SK-N-SH (cell line): ENCODE results near the gene PAN3. TPM values are rescaled to one million over a fixed set of nuclear protein-coding genes. Genes with fewer than 3 reads are reported as not detected.

ENCODE experiments used
- CTCF ChIA-PET: fragments of 300-600, 350-600 bp; formaldehyde crosslinking; extraction: SDS; loops from one replicate; lab custom pipeline; 2021; lab: Yijun Ruan, JAX
- POLR2A ChIA-PET: fragments of 350-600 bp; sonication (Branson Sonifier 250); formaldehyde crosslinking; extraction: SDS; loops from one replicate; lab custom pipeline; 2020; ENCODE audit warnings: antibody characterized with exemption, inconsistent platforms; lab: Yijun Ruan, JAX
- DNase-seq: peaks from one replicate; pipeline ENCODE4 v3.0.0; 2012
- H2AFZ ChIP-seq: fragments of 200-600 bp; sonication (generic); 2 replicates; pipeline ENCODE4 v1.8.1; 2016; ENCODE audit warnings: antibody characterized with exemption, mild to moderate bottlenecking, low read depth
- H3F3A ChIP-seq: fragments of 200-600 bp; sonication (generic); replicated peaks from 2 replicates; pipeline ENCODE3; 2016; ENCODE audit warnings: antibody characterized with exemption, mild to moderate bottlenecking; ENCODE audit not compliant: insufficient read depth
- H3K27ac ChIP-seq, 2 experiments: fragments of 200-500 bp in 1 of 2; fragments of 200-600 bp in 1 of 2; sonication (Bioruptor generic) in 1 of 2; sonication (generic), shearing (Covaris generic) in 1 of 2; 2 replicates each; pipeline versions ENCODE4 v1.5.1 to v1.6.1; 2014 to 2016; ENCODE audit warnings: low read depth in 2 of 2, inconsistent platforms in 1 of 2, low read length in 1 of 2, mild to moderate bottlenecking in 1 of 2, mixed read lengths in 1 of 2
- H3K27me3 ChIP-seq: fragments of 200-600 bp; sonication (generic), shearing (Covaris generic); 2 replicates; pipeline ENCODE4 v1.6.1; 2016; ENCODE audit warnings: mixed run types; ENCODE audit not compliant: insufficient read depth
- H3K36me3 ChIP-seq, 2 experiments: fragments of 200-500 bp in 1 of 2; fragments of 200-600 bp in 1 of 2; sonication (Bioruptor generic) in 1 of 2; sonication (generic) in 1 of 2; replicated peaks in 1 of 2; 2 replicates each; pipeline versions ENCODE3 to v1.5.1; 2014 to 2016; ENCODE audit warnings: low read length in 1 of 2, mild to moderate bottlenecking in 1 of 2; ENCODE audit not compliant: insufficient read depth in 2 of 2, control insufficient read depth in 1 of 2
- H3K4me1 ChIP-seq, 2 experiments: fragments of 200-500 bp in 1 of 2; fragments of 200-600 bp in 1 of 2; sonication (Bioruptor generic) in 1 of 2; sonication (generic), shearing (Covaris generic) in 1 of 2; 2 replicates each; pipeline versions ENCODE4 v1.5.1 to v1.6.1; 2014 to 2016; ENCODE audit warnings: low read depth in 1 of 2, low read length in 1 of 2, mixed run types in 1 of 2; ENCODE audit not compliant: insufficient read depth in 2 of 2, control insufficient read depth in 1 of 2
- H3K4me2 ChIP-seq: fragments of 200-600 bp; sonication (generic), shearing (Covaris generic); 2 replicates; pipeline ENCODE4 v1.6.1; 2017; ENCODE audit warnings: mixed run types
- H3K4me3 ChIP-seq, 2 experiments: fragments of 200-500 bp in 1 of 2; fragments of 200-600 bp in 1 of 2; sonication (Bioruptor generic) in 1 of 2; sonication (generic), shearing (Covaris generic) in 1 of 2; 2 replicates each; pipeline versions ENCODE4 v1.5.1 to v1.8.1; 2014 to 2016; ENCODE audit warnings: low read depth in 2 of 2, inconsistent platforms in 1 of 2, low read length in 1 of 2, mild to moderate bottlenecking in 1 of 2, mixed read lengths in 1 of 2, moderate library complexity in 1 of 2
- H3K79me2 ChIP-seq: fragments of 200-600 bp; sonication (generic); 2 replicates; pipeline ENCODE4 v1.8.1; 2017; ENCODE audit warnings: mild to moderate bottlenecking; ENCODE audit not compliant: insufficient read depth
- H3K9ac ChIP-seq: fragments of 200-600 bp; sonication (generic); 2 replicates; pipeline ENCODE4 v1.6.1; 2017; ENCODE audit warnings: mixed run types
- H3K9me2 ChIP-seq: fragments of 200-600 bp; sonication (generic); 2 replicates; pipeline ENCODE4 v1.6.1; 2017; ENCODE audit warnings: mixed run types
- H3K9me3 ChIP-seq: fragments of 200-600 bp; sonication (generic); 2 replicates; pipeline ENCODE4 v1.6.1; 2017; ENCODE audit warnings: mixed run types, mild to moderate bottlenecking, moderate library complexity
- H4K20me1 ChIP-seq: fragments of 200-600 bp; sonication (generic); 2 replicates; pipeline ENCODE4 v1.6.1; 2017; ENCODE audit warnings: mild to moderate bottlenecking, mixed run types; ENCODE audit not compliant: insufficient read depth
- CTCF ChIP-seq: fragments of 200-600 bp; sonication (generic); IDR thresholded peaks from 2 replicates; pipeline ENCODE4 v1.6.1; 2017; ENCODE audit warnings: antibody characterized with exemption, mild to moderate bottlenecking, moderate library complexity
- ELF1 ChIP-seq: IDR thresholded peaks from 2 replicates; pipeline ENCODE4 v1.4.0; 2012
- EZH2phosphoT487 ChIP-seq: fragments of 200-600 bp; sonication (generic); IDR thresholded peaks from 2 replicates; pipeline ENCODE4 v1.6.1; 2017; ENCODE audit warnings: low read depth, mixed run types, mild to moderate bottlenecking, antibody characterized with exemption, moderate library complexity, borderline replicate concordance
- FOSL2 ChIP-seq: IDR thresholded peaks from 2 replicates; pipeline ENCODE4 v1.4.0; 2012; ENCODE audit warnings: low read depth, mild to moderate bottlenecking, moderate library complexity, borderline replicate concordance
- FOXJ3 ChIP-seq: sonication (generic); formaldehyde crosslinking; IDR thresholded peaks from 2 replicates; pipeline ENCODE4 v1.5.1; 2020; ENCODE audit warnings: mild to moderate bottlenecking, missing genetic modification reagents
- GABPA ChIP-seq: IDR thresholded peaks from 2 replicates; pipeline ENCODE4 v1.4.0; 2012; ENCODE audit warnings: low read depth, mild to moderate bottlenecking
- GATA2 ChIP-seq: sonication (generic); formaldehyde crosslinking; IDR thresholded peaks from 2 replicates; pipeline ENCODE4 v1.5.0; 2020; ENCODE audit warnings: mild to moderate bottlenecking, missing genetic modification reagents
- IRF3 ChIP-seq: fragments of 150-350 bp; IDR thresholded peaks from 2 replicates; pipeline ENCODE4 v1.6.1; 2016; ENCODE audit warnings: mild to moderate bottlenecking, low read depth, low read length
- MXI1 ChIP-seq: IDR thresholded peaks from 2 replicates; pipeline ENCODE4 v1.6.1; 2012; ENCODE audit warnings: mild to moderate bottlenecking, low read depth, low read length, improper control_type of control experiment
- NFIC ChIP-seq: IDR thresholded peaks from 2 replicates; pipeline ENCODE4 v1.4.0; 2012; ENCODE audit warnings: borderline replicate concordance
- NRF1 ChIP-seq: IDR thresholded peaks from 2 replicates; pipeline ENCODE4 v1.6.1; 2012; ENCODE audit warnings: low read depth, mild to moderate bottlenecking, low read length
- PBX3 ChIP-seq: IDR thresholded peaks from 2 replicates; pipeline ENCODE4; 2012
- POLR2AphosphoS5 ChIP-seq: IDR thresholded peaks from 2 replicates; pipeline ENCODE4 v1.6.1; 2012; ENCODE audit warnings: low read depth, low read length
- RCOR1 ChIP-seq: fragments of 150-350 bp; IDR thresholded peaks from 2 replicates; pipeline ENCODE4 v1.6.1; 2017; ENCODE audit warnings: antibody characterized with exemption, low read length
- SIN3A ChIP-seq: IDR thresholded peaks from 2 replicates; pipeline ENCODE4 v1.6.1; 2012; ENCODE audit warnings: low read depth, mild to moderate bottlenecking, low read length, moderate library complexity, borderline replicate concordance
- SMC3 ChIP-seq: IDR thresholded peaks from 2 replicates; pipeline ENCODE4 v1.6.1; 2012; ENCODE audit warnings: low read depth, low read length, improper control_type of control experiment
- TCF12 ChIP-seq: IDR thresholded peaks from 2 replicates; pipeline ENCODE4 v1.4.0; 2012
- TEAD4 ChIP-seq: IDR thresholded peaks from 2 replicates; pipeline ENCODE4 v1.4.0; 2012; ENCODE audit warnings: mild to moderate bottlenecking, borderline replicate concordance; ENCODE audit not compliant: insufficient read depth
- USF1 ChIP-seq: IDR thresholded peaks from 2 replicates; pipeline ENCODE4 v1.4.0; 2012; ENCODE audit warnings: low read depth, borderline replicate concordance
- ZBTB33 ChIP-seq: IDR thresholded peaks from 2 replicates; pipeline ENCODE4 v1.4.0; 2012; ENCODE audit warnings: low read depth, borderline replicate concordance
- WGBS: methylation state at CpG from one replicate; pipeline ENCODE4 v1.1.6; 2017; ENCODE audit warnings: low lambda C conversion rate; 5-methylcytosine and 5-hydroxymethylcytosine counted together
- polyA plus RNA-seq, 3 experiments: library from polyadenylated mRNA; depleted of rRNA; stranded (reverse); fragments of >200 nt; gene quantifications; 2 replicates each; pipeline ENCODE4 v1.2.3, GENCODE V29; 2012

The PAN3 gene
- polyA plus RNA-seq, 1 of the 3 experiments (the other 2 are of a cell fraction): 6.4 TPM

- no peaks in the 10 kb centered on the region for H3K27me3 ChIP-seq
- H3K9ac ChIP-seq: no peak overlapping the region
- ChIA-PET POLR2A (no interaction called here), CTCF (interaction anchor here (0.7 kb wide), 1 partner anchor 26 kb away, joined by 3 read pairs; no protein-coding TSS in a partner anchor)
- H3K4me1 ChIP-seq: peaks cover 0 to 10% of the 10 kb centered on the region in 2 experiments; a peak in 1 of 4 replicates
- peaks cover 64% of the 10 kb centered on the region for H4K20me1 ChIP-seq
- peaks cover 0 to 4% of the 10 kb centered on the region in 2 experiments for H3K36me3 ChIP-seq
- H3F3A ChIP-seq: peaks cover 5% of the 10 kb centered on the region
- no peak for DNase-seq
- H3K4me2 ChIP-seq: no peak overlapping the region
- H3K9me3 ChIP-seq: no peaks in the 10 kb centered on the region
- H3K4me3 ChIP-seq: no peak overlapping the region
- TF ChIP-seq CTCF: no peak
- TF ChIP-seq USF1: no peak
- no peak for TF ChIP-seq TCF12
- no peak for TF ChIP-seq FOSL2
- no peak for TF ChIP-seq GABPA
- TF ChIP-seq SMC3: no peak
- no peak for TF ChIP-seq RCOR1
- TF ChIP-seq PBX3: no peak
- TF ChIP-seq FOXJ3 (CRISPR knock-in tag): no peak
- TF ChIP-seq NRF1: no peak
- TF ChIP-seq TEAD4: no peak
- TF ChIP-seq IRF3: no peak
- TF ChIP-seq EZH2phosphoT487: no peak
- no peak for TF ChIP-seq ZBTB33
- no peak for TF ChIP-seq ELF1
- TF ChIP-seq NFIC: no peak
- no peak for TF ChIP-seq GATA2 (CRISPR knock-in tag)
- TF ChIP-seq MXI1: no peak
- TF ChIP-seq SIN3A: no peak
- no peak for TF ChIP-seq POLR2AphosphoS5
- H2AFZ ChIP-seq: no peak overlapping the region
- peaks cover 96% of the 10 kb centered on the region for H3K79me2 ChIP-seq
- H3K9me2 ChIP-seq: no peaks in the 10 kb centered on the region
- H3K27ac ChIP-seq: no peak overlapping the region
- WGBS: 77% methylated on average over 1 of the region's 1 CpG
These were observed 23.0 kb downstream of the PAN3 start for GRCh38 chr13:28161370-28161769.
